PC-3 (cell line): ENCODE measurements around the gene ELMOD3. TPM values are rescaled to one million over a fixed set of nuclear protein-coding genes. Genes with fewer than 3 reads are reported as not detected.

Source experiments
- ATAC-seq: fragments of 200-7000 bp; cut with Tn5 transposase; 2 replicates; pipeline ENCODE4 v1.9.1; 2020; ENCODE audit warnings: mild to moderate bottlenecking, moderate library complexity
- BruUV-seq: library from RNA; stranded (reverse); fragments of 400-500 nt; replicated peaks from 2 replicates; lab custom pipeline; 2021; lab: Mats Ljungman, UMichigan
- CTCF ChIA-PET: fragments of 300-600 bp; sonication (Branson Sonifier 250); formaldehyde crosslinking; loops from one replicate; lab custom pipeline; 2022; ENCODE audit warnings: antibody characterized with exemption; lab: Charles Lee
- POLR2A ChIA-PET: fragments of 300-600 bp; sonication (Branson Sonifier 250); formaldehyde crosslinking; loops from one replicate; lab custom pipeline; 2022; ENCODE audit warnings: antibody characterized with exemption; ENCODE audit not compliant: unreplicated experiment; lab: Charles Lee
- DNase-seq: peaks from one replicate; pipeline ENCODE4 v3.0.0-alpha.2; 2015
- H2AFZ ChIP-seq: fragments of 300-600 bp; sonication (generic); 2 replicates; pipeline ENCODE4 v1.6.0; 2016; ENCODE audit warnings: antibody characterized with exemption, low read length
- H3F3A ChIP-seq: fragments of 300-600 bp; sonication (generic); one replicate; pipeline ENCODE4 v1.6.0; 2017; ENCODE audit warnings: antibody characterized with exemption, low read length, control low read depth, mild to moderate bottlenecking; ENCODE audit not compliant: unreplicated experiment
- H3K27ac ChIP-seq: fragments of 300-600 bp; sonication (generic); 2 replicates; pipeline ENCODE4 v1.5.1; 2016; ENCODE audit warnings: mild to moderate bottlenecking, low read length
- H3K27me3 ChIP-seq: fragments of 300-600 bp; sonication (generic); 2 replicates; pipeline ENCODE4 v1.6.1; 2016; ENCODE audit warnings: low read length, mixed read lengths
- H3K36me3 ChIP-seq: fragments of 300-600 bp; sonication (generic); 2 replicates; pipeline ENCODE4 v1.6.1; 2016; ENCODE audit warnings: low read depth, mixed run types, low read length, mixed read lengths
- H3K4me1 ChIP-seq: fragments of 300-600 bp; sonication (generic); 2 replicates; pipeline ENCODE4 v1.5.1; 2016; ENCODE audit warnings: low read length; ENCODE audit not compliant: insufficient read depth
- H3K4me2 ChIP-seq: fragments of 300-600 bp; sonication (generic); 2 replicates; pipeline ENCODE4 v1.6.0; 2016; ENCODE audit warnings: low read length
- H3K4me3 ChIP-seq: fragments of 300-600 bp; sonication (generic); 2 replicates; pipeline ENCODE4 v1.5.1; 2016; ENCODE audit warnings: mild to moderate bottlenecking, low read length, mixed read lengths
- H3K79me2 ChIP-seq: fragments of 300-600 bp; sonication (generic); 2 replicates; pipeline ENCODE4 v1.6.1; 2017; ENCODE audit warnings: low read length, mixed read lengths
- H3K9ac ChIP-seq: fragments of 300-600 bp; sonication (generic); 2 replicates; pipeline ENCODE4 v1.6.0; 2016; ENCODE audit warnings: mild to moderate bottlenecking, low read length
- H3K9me2 ChIP-seq: fragments of 300-600 bp; sonication (generic); replicated peaks from 2 replicates; pipeline ENCODE4 v1.6.1; 2016; ENCODE audit warnings: mixed run types, low read length, mixed read lengths
- H3K9me3 ChIP-seq: fragments of 300-600 bp; sonication (generic); 2 replicates; pipeline ENCODE4 v1.6.1; 2016; ENCODE audit warnings: low read length, mixed read lengths
- H4K20me1 ChIP-seq: fragments of 300-600 bp; sonication (generic); 2 replicates; pipeline ENCODE4 v1.6.1; 2016; ENCODE audit warnings: low read length, mixed read lengths
- CTCF ChIP-seq: fragments of 300-600 bp; sonication (generic); conservative IDR thresholded peaks from 2 replicates; pipeline ENCODE4 v1.5.1; 2017; ENCODE audit warnings: antibody characterized with exemption, low read depth, mild to moderate bottlenecking, low read length
- EZH2 ChIP-seq: fragments of 300-600 bp; sonication (generic); IDR thresholded peaks from one replicate; pipeline ENCODE4 v1.6.1; 2017; ENCODE audit warnings: antibody characterized with exemption, mild to moderate bottlenecking, low read length; ENCODE audit not compliant: unreplicated experiment
- EZH2phosphoT487 ChIP-seq: fragments of 300-600 bp; sonication (generic); IDR thresholded peaks from 2 replicates; pipeline ENCODE4 v1.6.1; 2018; ENCODE audit warnings: mild to moderate bottlenecking, antibody characterized with exemption, low read length, borderline replicate concordance
- intact Hi-C: fragments of 100-400 bp; cut with micrococcal nuclease; formaldehyde crosslinking; loops from 2 replicates; pipeline ENCODE4 v1.9.0; 2023
- total RNA-seq: library from RNA; depleted of rRNA; stranded (reverse); fragments of >200 nt; gene quantifications from 2 replicates; pipeline ENCODE4 v1.2.3, GENCODE V29; 2014

The ELMOD3 gene
- total RNA-seq, 1 experiment from 2014 or later, result 19.0 TPM

- no peaks in the 10 kb centered on the region for H3K9me2 ChIP-seq
- H3K4me3 ChIP-seq, result peak overlapping the region; percentile 92
- H3K9me3 ChIP-seq, result no peaks in the 10 kb centered on the region
- H3K4me1 ChIP-seq, result peaks cover 24% of the 10 kb centered on the region
- peak overlapping the region; percentile 96 for H3K4me2 ChIP-seq
- H3K9ac ChIP-seq, result peak overlapping the region; percentile 89; the same call in 1 of the 2 replicates
- no peak for ATAC-seq
- POLR2A ChIA-PET, result no interaction called here
- intact Hi-C loops, result loop anchor here (1.0 to 5.0 kb wide), 2 partner anchors 227 to 277 kb away; partner anchors contain the start of gene TMEM150A
- no peak for TF ChIP-seq EZH2phosphoT487
- no peak for TF ChIP-seq CTCF
- no peak for TF ChIP-seq EZH2
- CTCF ChIA-PET, result no interaction called here
- H4K20me1 ChIP-seq, result peaks cover 27% of the 10 kb centered on the region
- peaks cover 44% of the 10 kb centered on the region for H3K36me3 ChIP-seq
- no peak for DNase-seq
- no peaks in the 10 kb centered on the region for H3F3A ChIP-seq
- BruUV-seq, result no TSS peak
- H2AFZ ChIP-seq, result no peak overlapping the region
- no peak overlapping the region for H3K27ac ChIP-seq
- H3K79me2 ChIP-seq, result peaks cover 84% of the 10 kb centered on the region
- H3K27me3 ChIP-seq, result no peaks in the 10 kb centered on the region
Observed at GRCh38 chr2:85324639-85325465, 29.7 kb upstream of the ELMOD3 start.

DNA sequence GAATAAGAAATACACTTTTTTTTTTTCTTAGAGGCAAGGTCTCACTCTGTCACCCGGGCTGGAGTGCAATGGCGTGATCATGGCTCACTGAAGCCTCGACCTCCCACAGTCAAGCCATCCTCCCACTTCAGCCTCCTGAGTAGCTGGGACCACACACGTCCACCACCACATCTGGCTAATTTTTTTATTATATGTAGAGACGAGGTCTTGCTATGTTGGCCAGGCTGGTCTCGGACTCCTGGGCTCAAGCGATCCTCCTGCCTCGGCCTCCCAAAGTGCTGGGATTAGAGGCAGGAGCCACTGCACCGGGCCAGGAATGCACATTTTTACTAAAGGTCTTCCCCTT lies 29.1 kb upstream of the ELMOD3 start:
- peak overlapping the region; percentile 92 for H3K4me3 ChIP-seq
- intact Hi-C loops, result loop anchor here (1.0 to 5.0 kb wide), 2 partner anchors 227 to 277 kb away; partner anchors contain the start of gene TMEM150A

More for the DNA sequence above, 29.1 kb upstream of the ELMOD3 start:
- ATAC-seq (no peak), DNase-seq (no peak)
- Histone ChIP-seq H2AFZ (no peak overlapping the region), H3K9ac (peak overlapping the region; percentile 89; the same call in 1 of the 2 replicates), H3K4me2 (peak overlapping the region; percentile 96), H3K9me3 (no peaks in the 10 kb centered on the region), H3F3A (no peaks in the 10 kb centered on the region), H3K4me1 (peaks cover 24% of the 10 kb centered on the region), H4K20me1 (peaks cover 27% of the 10 kb centered on the region), H3K79me2 (peaks cover 79% of the 10 kb centered on the region), H3K27ac (no peak overlapping the region), H3K9me2 (no peaks in the 10 kb centered on the region), H3K36me3 (peaks cover 39% of the 10 kb centered on the region), H3K27me3 (no peaks in the 10 kb centered on the region)
- ChIA-PET CTCF (no interaction called here), POLR2A (no interaction called here)
- no TSS peak for BruUV-seq
- TF ChIP-seq EZH2 (no peak), EZH2phosphoT487 (no peak), CTCF (no peak)
